NCI-H446 treated with DMSO at 0.1 percent for 48 hours (cell line): Measurements from ENCODE around the gene SALL1.

Experiments used
- DNase-seq: peaks from one replicate; lab custom pipeline; 2025; lab: John Stamatoyannopoulos, UW

SALL1 gene

DNA sequence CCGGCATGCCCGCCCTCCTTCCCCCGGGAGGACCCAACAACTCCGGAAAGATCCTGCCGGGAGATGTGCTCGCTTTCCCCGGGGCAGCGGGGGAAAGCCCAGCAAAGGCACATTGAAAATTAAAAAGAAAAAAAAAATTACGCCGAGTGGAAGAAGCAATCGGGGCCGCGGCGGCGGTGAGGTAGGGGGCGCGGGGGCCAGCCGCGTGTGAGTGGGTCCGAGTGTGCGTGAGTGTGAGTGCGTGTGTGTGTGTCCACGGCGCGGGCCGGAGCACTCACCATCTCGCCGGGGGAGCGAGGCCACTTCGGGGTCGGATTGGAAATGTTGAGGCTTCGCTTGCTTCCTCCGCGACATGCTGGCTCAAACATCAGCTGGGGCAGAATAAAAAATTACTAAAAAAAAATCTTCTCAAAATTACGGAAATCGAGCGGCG, at the start of gene SALL1:
Gene SALL1 (minus strand): TSS at position 383 of the 433 bp plus-strand sequence. CDS start 29 bp downstream, at position 354.
- no peak for DNase-seq

DNA sequence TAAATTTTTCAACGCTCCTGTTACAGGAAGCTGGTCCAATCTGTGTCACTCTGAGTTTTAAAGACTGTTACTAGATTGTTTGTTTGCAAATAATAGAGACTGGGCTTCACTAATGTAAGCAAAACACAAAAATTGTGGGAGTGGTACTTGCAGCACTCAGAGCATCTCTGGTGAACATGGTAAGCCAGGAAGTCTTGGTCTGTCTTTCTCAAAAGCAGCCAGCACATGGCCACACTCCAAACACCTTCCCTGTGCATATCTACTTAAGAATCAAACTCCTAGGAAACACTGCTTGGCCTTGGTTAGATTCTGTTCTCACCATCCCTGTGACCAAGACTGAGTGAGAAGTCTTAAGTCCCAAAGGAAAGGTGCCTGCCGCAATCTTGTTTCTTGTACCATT, 49.7 kb upstream of the SALL1 start:
- DNase-seq: no peak

DNA sequence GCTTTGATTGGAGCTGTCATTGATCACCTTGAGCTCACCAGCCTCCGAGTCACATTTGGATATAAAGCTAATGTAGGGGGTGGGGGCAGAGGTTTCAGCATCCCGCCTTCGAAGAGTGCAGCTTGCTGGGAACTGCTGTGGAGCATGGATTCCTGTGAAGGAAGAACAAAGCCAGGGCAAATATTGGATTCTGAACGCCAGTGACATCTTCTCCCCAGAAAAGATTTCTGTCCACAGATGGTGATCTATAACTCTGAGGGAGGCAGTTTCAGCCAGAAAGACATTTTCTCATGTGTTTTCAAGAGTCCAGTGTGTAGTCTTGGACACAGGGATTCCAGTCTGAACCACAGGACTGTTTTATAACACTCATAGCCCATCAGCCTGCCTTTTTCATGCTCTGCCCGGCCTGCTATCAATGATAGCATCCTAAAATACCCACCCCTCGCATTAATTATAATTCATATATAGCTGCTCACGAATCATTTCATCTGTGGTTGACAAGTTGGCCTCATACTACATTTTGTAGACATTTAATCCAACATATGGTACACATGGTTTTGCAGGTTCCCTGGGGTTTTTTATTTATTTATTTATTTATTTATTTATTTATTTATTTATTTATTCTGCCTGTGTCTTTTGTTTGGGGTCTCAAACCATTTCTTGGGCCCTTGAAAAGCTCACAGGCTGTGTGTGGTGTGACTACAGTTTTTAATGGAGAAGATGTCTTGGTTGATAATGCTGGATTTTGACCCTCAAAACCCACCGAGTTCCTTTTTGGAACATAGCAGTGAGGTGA, 47.1 kb upstream of the SALL1 start:
- DNase-seq: no peak

DNA sequence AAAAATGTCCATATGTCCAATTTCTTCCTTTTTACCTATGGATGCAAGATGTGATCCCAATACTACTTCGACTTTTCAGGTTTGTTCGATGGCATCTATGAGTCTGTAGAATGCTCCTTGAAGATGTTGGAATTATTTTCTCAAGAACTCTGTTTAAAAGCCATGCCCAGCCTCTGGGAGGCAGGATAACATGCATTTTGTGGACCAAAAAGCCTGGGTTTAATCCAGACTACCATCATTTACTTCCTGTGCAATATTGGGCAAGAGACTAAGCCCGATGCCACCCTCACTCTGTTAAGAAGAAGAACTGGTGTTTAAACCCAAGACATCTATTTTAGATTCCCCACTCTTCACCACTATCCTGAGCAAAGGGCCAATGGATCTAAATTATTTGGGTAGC, 42.8 kb upstream of the SALL1 start:
- no peak for DNase-seq

DNA sequence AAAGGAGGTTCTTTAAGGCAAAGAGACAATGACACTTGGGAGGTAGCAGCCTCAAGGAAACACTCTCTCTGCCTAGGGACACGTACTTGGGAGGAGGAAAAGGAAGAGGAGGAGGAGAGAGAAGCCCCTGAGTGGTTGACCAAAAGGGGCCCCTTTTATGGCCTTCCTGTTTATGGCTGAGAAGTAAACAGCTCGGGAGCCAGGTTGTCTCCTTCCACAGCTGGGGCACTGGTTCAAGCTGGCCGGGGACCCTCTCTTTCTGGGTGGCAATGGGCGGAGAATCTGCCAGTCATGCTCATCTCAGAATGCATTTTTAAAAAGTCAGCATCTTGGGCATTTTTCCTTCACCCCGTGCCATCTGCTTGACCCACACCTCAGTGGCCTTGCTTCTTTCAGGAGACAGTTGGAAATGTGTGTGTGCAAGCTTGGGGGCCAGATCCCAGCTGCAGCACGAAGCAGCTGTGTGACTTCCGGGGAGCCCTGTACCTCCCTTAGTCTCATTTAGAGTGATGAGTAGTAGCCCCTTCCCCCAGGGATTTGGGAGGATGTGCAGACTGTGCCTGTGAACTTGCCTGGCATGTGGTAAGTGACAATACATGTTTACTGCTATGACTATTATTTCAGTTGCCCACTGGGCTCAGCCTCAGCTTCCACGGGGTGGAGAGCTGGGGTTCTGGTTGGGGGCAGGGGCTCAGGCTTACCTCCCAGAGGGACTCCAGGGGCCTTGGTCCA, 33.8 kb upstream of the SALL1 start:
- DNase-seq: no peak

DNA sequence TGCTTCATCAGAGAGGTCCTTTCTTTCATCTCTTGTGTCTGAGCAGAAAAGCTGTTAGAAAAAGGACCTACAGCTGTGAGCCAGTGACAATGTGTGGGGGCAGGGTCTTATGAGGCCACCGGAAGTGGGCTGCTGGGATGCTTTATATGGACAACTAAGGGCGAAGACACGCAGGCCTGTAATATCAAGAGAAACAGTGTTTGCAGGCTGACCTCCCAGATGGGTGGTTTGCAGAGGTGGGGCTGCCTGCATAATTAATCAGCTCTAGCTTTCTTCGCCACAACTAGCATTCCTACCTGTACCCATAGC, 30.4 kb upstream of the SALL1 start:
- no peak for DNase-seq

DNA sequence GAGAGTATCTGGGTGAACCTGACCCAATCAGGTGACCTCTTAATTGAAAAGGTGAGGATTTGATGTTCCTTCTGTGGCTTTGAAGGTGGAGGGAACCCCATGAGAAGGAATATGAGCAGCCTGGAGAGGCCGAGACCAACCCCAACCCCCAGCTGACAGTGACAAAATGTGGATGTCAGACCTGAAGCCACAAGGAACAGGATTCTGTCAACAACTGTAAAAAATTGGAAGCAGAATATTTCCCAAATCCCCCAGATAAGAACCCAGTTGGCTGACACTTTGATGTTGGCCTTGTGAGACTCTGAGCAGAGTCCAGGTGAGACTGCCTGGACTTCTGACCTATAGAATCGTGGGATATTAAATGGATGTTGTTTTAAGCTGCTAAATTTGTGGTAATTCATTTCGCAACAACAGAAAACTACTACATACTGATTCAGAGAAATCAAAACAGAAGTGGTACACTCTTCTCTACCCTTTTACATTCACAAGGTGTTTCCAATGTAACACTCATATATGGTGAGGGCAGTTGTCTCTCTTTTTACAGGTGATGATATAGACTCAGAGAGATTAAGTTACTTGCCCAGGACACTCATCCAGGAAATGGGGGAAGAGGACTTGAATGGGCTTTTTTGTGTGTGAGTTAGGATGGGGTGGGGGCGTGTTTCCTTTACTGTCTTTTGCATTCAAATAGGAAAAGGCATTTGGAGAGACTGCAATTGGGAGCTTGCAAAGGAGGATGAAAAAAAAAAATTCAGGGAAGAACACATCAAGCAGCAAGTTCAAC, 29.8 kb upstream of the SALL1 start:
- no peak for DNase-seq

DNA sequence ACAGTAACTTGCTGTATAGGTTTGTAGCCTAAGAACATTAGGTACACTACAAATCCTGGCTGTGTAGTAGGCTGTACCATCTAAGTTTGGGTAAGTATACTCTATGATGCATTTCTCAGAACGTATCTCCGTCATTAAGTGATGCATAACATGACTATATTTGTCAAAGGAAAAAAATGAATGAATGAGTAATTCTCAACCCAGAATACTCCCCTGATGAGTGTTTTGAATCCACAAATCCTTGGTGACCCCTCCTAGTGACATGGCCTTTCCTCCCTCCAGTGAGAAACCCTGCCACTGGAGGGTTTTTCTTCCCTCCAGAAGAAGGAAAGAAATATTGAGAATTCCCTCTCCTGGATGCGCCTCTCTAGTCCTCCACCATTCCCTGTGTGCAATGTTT, 24.0 kb upstream of the SALL1 start:
- no peak for DNase-seq

DNA sequence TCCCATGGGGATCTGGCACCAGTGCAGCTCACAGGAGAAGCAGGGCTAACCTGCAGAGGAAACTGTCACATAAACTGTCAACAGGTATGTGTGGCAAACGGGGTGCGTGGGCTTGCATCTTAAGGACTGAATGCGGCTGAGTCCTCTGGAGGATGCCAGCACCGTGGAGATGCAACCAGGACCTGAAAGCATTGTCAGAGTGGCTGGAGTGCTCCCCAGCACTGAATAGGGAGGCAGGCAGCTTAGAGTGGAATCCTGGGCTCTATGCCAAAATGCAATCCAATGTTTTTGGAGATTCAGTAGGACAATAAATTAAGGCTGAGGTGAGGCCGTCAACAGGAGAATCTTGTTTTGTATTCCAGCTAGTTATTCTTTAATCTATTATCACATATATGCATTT, 21.3 kb upstream of the SALL1 start:
- no peak for DNase-seq

DNA sequence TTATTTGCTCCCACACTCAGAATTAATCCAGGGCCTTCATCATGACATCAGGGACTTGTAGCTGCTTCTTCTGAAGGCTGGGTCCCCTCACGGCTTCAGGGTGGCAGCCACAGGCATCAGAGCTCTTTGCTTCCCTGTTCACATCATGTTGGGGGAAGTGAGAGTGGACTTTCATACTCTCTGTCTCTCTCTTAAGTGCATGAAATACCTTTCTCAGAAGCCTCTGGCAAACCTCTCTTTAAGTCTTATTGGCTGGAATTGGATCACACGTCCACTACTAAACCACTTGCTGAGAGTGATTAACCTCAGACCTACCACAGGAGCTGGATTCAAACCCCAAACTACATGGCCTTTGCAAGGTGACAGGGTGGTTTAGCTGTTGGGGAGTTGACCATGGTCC, 17.7 kb upstream of the SALL1 start:
- DNase-seq: no peak

DNA sequence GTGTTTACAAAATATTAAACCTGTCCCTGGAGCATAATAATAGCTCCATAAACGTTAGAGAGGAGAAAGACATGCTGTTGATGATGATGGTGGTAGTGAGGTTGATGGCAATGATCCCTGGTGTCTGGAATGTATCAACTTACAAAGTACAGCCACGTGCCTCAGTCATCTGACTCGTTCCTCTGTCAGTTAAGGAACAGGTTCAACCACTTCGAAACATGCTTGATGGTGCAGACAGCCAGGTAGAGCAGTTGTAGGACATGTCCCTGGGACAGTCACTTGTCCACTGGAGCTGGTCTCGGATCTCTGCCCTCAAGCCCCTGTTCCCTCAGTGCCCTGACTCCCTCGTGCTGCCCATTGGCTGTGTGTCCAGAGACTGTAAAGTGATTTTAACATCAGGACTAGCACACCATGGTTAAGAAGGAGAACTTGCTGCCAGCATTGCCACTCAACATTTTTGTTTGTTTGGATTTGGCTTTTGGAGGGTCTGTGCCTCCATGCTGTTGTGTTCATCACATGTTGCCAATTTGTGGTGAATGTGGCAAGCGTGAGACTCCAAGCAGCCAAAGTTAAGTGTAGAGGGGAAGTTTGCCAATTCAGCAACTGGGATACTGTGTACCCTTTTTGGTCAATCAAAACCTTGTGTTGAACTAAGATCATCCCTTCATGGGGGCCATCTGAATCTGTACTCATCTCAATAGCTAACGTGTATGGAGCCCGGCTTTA, 16.3 kb upstream of the SALL1 start:
- no peak for DNase-seq

DNA sequence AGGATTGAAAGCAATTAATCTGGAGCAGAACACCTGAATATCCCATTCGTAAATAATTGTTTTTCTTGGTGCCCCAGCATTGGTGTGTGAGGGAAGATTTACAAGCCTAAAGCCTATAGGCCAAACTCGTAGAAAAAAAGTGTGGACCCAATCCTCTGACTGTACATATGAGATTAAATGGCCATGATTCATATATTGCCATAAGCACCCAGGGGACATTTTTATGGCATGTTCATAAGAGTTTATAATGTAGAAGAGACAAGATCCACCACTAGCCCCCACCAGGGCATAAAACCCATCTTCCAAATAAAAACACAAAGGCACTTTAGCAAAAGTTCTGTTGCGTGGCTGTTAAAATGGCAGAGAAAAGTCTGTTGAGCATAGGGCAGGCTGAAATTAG, 15.5 kb upstream of the SALL1 start:
- no peak for DNase-seq

DNA sequence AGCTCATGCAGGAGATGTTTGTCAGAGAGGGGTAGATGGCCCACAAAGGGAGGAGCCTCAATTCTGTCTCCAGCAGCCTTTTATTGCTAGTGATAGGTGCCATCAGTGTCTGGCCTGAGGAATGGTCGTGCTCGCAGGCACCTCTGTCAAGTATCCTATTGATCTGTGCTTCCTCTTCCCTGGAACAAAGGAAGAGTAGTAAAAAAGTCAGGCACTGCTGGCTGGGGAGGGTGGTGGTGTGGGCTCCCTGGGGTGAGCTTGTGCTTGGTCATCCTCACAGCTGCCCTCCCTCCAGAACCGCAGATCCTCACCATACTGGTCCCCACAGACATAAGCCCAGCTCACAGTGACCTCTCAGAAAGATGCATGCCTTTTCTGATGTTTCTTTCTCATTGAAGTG, 15.0 kb upstream of the SALL1 start:
- no peak for DNase-seq

DNA sequence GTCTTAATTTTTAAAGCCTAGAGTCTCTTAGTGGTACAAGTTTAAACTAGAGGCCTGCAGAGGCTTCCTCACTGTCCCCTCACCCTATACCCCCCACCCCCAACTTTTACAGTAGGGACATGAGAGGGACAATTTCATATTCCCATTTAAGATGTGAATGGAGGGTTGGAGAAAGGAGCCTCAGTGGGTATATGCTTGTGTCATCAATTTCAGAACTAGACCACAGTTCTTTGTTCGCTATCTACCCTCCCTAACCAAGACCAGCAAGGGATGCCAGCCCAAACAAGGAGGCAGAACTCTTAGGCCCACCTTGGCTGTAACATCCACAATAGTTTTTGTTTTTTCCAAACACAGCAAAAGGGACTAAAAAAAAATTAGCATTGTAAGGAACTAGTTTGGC, 14.0 kb upstream of the SALL1 start:
- no peak for DNase-seq

DNA sequence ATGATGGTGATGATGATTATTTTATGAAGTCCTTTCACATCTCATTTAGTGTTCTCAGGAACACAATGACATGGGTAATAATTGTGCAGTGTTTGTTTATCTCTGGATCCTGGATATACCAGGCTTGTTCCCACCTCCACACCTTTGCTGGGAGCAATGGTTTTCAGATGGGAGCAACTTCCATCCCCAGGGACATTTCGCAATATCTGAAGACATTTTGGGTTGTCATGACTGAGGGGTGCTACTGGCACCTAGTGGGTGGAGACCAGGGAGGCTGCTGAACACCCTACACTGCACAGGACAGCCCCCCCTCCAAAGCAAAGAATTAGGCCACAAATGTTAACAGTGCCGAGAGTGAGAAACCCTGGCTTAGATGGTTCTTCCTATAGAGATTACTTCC, 13.5 kb upstream of the SALL1 start:
- no peak for DNase-seq

DNA sequence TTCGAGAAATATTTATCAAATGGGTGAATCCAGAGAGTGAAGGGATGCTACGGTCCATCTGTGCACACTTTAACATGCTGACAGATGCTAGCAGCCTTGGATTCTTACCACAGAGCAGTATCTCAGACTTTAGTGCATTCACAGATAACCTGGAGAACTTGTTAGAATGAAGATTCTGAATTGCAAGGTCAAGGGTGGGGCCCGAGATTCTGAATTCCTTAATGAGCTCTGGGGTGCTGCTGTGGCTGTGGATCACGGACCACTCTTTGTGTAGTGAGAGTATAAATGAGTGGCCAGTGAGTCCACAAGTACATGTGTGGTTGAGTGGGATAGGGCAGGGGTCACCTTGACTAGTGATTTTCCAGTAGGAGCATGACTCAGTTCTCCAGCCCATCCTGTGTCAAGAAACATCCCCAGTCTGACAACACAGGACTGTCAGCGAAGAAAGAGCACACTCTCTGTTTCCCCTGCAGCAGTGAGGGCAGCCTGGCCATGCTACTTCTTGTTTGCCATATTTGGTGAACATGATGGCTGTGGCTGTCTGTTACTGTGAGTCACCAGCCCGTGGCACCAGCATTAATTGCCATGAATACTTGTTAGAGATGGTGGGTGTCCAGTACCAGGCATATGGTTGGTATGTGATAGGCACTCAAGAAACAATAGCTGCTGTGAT, 13.0 kb upstream of the SALL1 start:
- DNase-seq: no peak

DNA sequence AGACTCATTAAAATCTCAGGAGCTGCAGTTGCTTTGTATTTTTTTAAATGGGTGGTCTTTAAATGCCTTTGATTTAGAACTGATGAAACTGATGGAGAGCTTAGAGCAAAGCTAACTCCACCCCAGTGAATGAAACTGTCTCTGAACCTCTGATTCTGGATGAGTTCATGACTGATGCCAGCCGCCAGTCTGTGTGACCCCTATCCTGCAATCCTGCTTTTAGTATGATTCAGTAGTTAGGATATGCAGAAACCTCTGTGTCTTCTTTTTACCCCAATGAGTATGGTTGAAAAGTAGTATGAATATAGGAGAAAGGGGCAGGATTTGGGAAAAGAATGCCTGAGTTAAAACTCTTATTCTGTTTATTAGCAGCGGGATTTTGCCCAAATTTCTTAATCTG, 12.3 kb upstream of the SALL1 start:
- no peak for DNase-seq

DNA sequence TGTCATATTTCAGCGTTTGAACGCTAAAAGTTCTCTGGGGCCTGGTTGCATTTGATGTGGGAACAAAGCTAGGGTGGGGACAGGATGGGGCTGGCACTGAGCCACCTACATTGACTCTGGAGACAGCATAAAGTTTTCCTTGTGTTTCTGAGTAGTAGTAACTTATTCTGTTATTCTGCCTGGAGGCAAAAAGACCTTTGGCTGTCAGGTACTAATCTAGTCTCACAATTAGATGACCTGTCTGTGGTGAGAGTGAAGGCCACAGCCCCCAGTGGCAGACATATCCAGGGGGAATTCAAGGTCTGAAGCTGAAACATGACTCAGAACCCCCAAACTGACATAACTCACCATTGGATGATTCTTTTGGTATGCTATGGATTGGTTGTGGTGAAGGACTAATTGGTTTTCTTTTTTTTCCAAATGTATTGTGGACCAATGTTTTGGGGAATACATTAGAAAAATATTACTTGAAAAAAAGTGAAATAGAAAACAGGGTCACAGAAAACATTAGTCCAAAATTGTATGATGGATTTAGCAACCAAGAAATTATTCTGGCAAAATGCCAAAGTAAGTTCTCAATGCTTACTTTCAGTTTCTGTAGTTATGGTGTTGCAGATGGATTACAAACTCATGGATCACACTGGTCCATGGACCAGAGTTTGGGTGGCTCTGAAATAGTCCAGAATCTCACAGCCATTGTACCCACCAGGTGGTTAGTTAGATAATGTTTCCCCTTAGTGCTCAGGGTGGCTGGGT, 10.5 kb upstream of the SALL1 start:
- no peak for DNase-seq

DNA sequence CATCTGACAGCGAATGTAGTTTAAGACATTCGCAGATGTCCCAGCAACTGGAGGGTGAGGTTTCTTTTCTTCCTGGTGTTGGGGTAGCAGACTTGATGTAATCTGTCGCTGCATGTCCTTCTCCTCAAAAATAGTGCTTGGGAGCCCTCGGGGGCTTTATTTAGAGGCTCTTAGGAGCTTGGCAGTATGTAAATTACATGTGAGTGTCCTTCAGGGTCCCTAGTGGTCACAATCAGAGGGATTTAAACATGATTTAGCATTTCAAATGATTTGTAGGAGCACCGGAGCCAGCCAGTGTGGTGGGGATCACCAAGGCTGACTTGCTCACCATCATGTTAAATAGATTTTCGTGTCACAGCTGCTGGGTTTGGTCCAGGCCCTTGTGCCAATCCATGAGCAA, 8.8 kb upstream of the SALL1 start:
- no peak for DNase-seq

DNA sequence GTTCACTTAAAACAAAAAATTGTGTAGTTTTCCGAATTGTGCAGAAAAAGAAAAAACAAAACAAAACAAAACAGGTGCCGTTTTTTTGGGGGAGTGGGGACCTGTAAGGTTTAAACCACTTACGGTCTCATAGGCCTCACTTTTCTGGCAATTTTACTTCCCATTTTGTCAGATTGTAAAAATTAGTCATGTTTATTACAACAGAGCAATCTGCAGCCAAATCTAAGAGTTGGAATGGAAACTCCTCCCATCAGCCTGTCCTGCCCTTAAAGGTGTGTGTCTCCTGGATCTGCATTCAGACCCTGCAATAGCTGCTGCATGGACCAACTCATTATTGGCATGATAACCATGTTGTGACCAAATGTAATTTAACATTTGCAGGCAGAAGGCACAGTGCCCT, 8.2 kb upstream of the SALL1 start:
- no peak for DNase-seq

DNA sequence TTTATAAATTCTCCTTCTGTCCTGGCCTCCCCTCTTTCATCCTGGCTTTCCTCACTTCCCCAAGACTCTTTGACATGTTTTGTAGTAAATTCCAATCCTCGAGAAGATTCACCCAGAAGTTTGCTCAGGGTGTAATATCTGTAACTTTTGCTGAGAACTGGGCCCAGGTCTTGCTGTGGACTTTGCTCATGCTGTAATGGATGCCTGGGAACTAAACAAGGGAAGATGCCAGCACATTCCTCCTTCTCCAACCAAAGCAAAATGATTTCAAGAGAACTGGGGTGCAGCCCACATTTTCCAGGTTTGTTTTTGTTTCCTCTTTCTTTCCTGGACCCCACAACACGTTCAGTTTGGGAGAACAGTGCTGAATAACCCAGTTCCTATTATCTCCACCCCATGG, 6.6 kb upstream of the SALL1 start:
- no peak for DNase-seq
